K562 (cell line): ENCODE measurements around the gene EML6. TPM values are rescaled to one million over a fixed set of nuclear protein-coding genes. Genes with fewer than 3 reads are reported as not detected.

ENCODE experiments used
- ZNF212 ChIP-seq: fragments of 450-650 bp; formaldehyde crosslinking; IDR thresholded peaks from 2 replicates; pipeline ENCODE4 v1.4.0; 2020; ENCODE audit warnings: mild to moderate bottlenecking
- polyA plus RNA-seq, 8 experiments: library from polyadenylated mRNA; depleted of rRNA in 4 of 8; stranded (reverse) in 5 of 8; unstranded in 3 of 8; fragments of >200 nt; fragmentation: Nextera tagmentation in 2 of 8; fragmentation: Illumina TruSeq in 1 of 8; extraction: Ambion mirVana in 2 of 8; extraction: Trizol in 1 of 8; gene quantifications; 2 replicates each; pipeline versions ENCODE4 v1.2.1 to v1.2.3, GENCODE V29; 2011 to 2014; ENCODE audit warnings: inconsistent platforms in 1 of 8, missing spikeins in 1 of 8
- total RNA-seq, 7 experiments: library from RNA; depleted of rRNA in 6 of 7; stranded (reverse); fragments of >200 nt in 6 of 7; fragmentation: Illumina TruSeq in 2 of 7; extraction: Trizol in 2 of 7; gene quantifications; 2 replicates each; pipeline versions ENCODE4 v1.2.1 to v1.2.3, GENCODE V29; 2011 to 2021; ENCODE audit warnings: low replicate concordance in 1 of 7
- TF ChIP-seq, protein P1 (sequence below): fragments of 450-650 bp; IDR thresholded peaks from 2 replicates; pipeline ENCODE4 v1.6.1; 2016; ENCODE audit warnings: low read depth

The EML6 gene
- total and polyA plus RNA-seq, 9 of the 15 experiments (the other 6 are each of a cell fraction or from before 2014, with no cell fraction given) = 0.07 to 0.56 (median 0.25) TPM

DNA sequence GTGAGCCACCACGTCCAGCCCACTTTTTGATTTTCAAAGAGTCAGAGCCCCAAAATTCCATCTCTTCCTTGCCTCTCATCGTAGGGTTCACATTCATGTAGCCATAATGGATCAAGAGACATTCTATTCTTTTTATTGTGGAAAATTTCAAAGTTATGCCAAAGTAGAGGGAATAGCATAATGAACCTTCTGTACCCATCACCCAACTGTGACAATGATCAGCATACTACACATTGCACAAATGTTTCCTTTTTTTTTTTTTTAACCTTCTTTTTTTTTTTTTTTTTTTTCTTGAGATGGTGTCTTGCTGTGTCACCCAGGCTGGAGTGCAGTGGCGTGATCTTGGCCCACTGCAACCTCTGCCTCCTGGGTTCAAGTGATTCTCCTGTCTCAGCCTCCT lies 162.4 kb downstream of the EML6 start (continued):
- TF ChIP-seq, protein P1, sequence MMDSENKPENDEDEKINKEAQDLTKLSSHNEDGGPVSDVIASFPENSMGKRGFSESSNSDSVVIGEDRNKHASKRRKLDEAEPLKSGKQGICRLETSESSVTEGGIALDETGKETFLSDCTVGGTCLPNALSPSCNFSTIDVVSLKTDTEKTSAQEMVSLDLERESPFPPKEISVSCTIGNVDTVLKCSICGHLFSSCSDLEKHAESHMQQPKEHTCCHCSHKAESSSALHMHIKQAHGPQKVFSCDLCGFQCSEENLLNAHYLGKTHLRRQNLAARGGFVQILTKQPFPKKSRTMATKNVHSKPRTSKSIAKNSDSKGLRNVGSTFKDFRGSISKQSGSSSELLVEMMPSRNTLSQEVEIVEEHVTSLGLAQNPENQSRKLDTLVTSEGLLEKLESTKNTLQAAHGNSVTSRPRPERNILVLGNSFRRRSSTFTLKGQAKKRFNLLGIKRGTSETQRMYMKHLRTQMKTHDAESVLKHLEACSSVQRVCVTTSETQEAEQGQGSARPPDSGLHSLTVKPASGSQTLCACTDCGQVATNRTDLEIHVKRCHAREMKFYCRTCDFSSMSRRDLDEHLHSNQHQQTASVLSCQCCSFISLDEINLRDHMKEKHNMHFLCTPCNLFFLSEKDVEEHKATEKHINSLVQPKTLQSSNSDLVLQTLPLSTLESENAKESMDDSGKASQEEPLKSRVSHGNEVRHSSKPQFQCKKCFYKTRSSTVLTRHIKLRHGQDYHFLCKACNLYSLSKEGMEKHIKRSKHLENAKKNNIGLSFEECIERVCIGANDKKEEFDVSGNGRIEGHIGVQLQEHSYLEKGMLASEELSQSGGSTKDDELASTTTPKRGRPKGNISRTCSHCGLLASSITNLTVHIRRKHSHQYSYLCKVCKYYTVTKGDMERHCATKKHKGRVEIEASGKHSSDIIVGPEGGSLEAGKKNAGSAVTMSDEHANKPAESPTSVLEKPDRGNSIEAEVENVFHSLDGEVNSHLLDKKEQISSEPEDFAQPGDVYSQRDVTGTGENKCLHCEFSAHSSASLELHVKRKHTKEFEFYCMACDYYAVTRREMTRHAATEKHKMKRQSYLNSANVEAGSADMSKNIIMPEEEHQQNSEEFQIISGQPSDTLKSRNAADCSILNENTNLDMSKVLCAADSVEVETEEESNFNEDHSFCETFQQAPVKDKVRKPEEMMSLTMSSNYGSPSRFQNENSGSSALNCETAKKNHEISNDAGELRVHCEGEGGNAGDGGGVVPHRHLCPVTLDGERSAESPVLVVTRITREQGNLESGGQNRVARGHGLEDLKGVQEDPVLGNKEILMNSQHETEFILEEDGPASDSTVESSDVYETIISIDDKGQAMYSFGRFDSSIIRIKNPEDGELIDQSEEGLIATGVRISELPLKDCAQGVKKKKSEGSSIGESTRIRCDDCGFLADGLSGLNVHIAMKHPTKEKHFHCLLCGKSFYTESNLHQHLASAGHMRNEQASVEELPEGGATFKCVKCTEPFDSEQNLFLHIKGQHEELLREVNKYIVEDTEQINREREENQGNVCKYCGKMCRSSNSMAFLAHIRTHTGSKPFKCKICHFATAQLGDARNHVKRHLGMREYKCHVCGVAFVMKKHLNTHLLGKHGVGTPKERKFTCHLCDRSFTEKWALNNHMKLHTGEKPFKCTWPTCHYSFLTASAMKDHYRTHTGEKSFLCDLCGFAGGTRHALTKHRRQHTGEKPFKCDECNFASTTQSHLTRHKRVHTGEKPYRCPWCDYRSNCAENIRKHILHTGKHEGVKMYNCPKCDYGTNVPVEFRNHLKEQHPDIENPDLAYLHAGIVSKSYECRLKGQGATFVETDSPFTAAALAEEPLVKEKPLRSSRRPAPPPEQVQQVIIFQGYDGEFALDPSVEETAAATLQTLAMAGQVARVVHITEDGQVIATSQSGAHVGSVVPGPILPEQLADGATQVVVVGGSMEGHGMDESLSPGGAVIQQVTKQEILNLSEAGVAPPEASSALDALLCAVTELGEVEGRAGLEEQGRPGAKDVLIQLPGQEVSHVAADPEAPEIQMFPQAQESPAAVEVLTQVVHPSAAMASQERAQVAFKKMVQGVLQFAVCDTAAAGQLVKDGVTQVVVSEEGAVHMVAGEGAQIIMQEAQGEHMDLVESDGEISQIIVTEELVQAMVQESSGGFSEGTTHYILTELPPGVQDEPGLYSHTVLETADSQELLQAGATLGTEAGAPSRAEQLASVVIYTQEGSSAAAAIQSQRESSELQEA = no peak
- TF ChIP-seq ZNF212 (CRISPR knock-in tag) = no peak
